HEK293 (cell line): ENCODE data around the gene DMAC1.
A peak's percentile ranks its signal among the peaks of the same experiment; 100 is the strongest.

Experiments
- GFI1B ChIP-seq: fragments of 450-650 bp; formaldehyde crosslinking; IDR thresholded peaks from 2 replicates; pipeline ENCODE4 v1.5.1; 2016; ENCODE audit warnings: missing biosample characterization, missing genetic modification characterization
- GLIS2 ChIP-seq: fragments of 450-650 bp; formaldehyde crosslinking; IDR thresholded peaks from 2 replicates; pipeline ENCODE4 v1.5.1; 2016; ENCODE audit warnings: missing biosample characterization, missing genetic modification characterization
- KLF1 ChIP-seq: fragments of 450-650 bp; formaldehyde crosslinking; IDR thresholded peaks from 2 replicates; pipeline ENCODE4 v1.5.1; 2016; ENCODE audit warnings: missing biosample characterization, missing genetic modification characterization
- KLF16 ChIP-seq: fragments of 450-650 bp; formaldehyde crosslinking; IDR thresholded peaks from 2 replicates; pipeline ENCODE4 v1.5.1; 2017; ENCODE audit warnings: missing biosample characterization, missing genetic modification characterization
- MEIS1 ChIP-seq: sonication (generic); formaldehyde crosslinking; IDR thresholded peaks from 2 replicates; pipeline ENCODE4 v1.8.1; 2022; ENCODE audit warnings: missing genetic modification reagents, mild to moderate bottlenecking, borderline replicate concordance
- PRDM1 ChIP-seq: fragments of 450-650 bp; formaldehyde crosslinking; IDR thresholded peaks from 2 replicates; pipeline ENCODE4; 2016; ENCODE audit warnings: missing biosample characterization, missing genetic modification characterization
- TCF7L2 ChIP-seq: IDR thresholded peaks from 2 replicates; pipeline ENCODE4 v1.6.1; 2011; ENCODE audit warnings: low read depth, mild to moderate bottlenecking, inconsistent platforms, low read length, moderate library complexity, borderline replicate concordance
- ZBTB48 ChIP-seq: fragments of 450-650 bp; formaldehyde crosslinking; IDR thresholded peaks from 2 replicates; pipeline ENCODE4 v1.5.1; 2016; ENCODE audit warnings: missing biosample characterization, missing genetic modification characterization
- ZBTB8A ChIP-seq: fragments of 450-650 bp; formaldehyde crosslinking; IDR thresholded peaks from 2 replicates; pipeline ENCODE4 v1.5.1; 2016; ENCODE audit warnings: missing biosample characterization, missing genetic modification characterization
- ZEB2 ChIP-seq: fragments of 450-650 bp; formaldehyde crosslinking; IDR thresholded peaks from 2 replicates; pipeline ENCODE4 v1.5.1; 2016; ENCODE audit warnings: missing biosample characterization, missing genetic modification characterization
- ZFP37 ChIP-seq: fragments of 450-650 bp; formaldehyde crosslinking; IDR thresholded peaks from 2 replicates; pipeline ENCODE4 v1.5.1; 2016; ENCODE audit warnings: missing biosample characterization, missing genetic modification characterization
- ZNF10 ChIP-seq: fragments of 450-650 bp; formaldehyde crosslinking; IDR thresholded peaks from 2 replicates; pipeline ENCODE4 v1.5.1; 2017; ENCODE audit warnings: missing biosample characterization, missing genetic modification characterization
- ZNF132 ChIP-seq: fragments of 450-650 bp; formaldehyde crosslinking; IDR thresholded peaks from 2 replicates; pipeline ENCODE4 v1.5.1; 2017; ENCODE audit warnings: missing biosample characterization, missing genetic modification characterization, borderline replicate concordance
- ZNF16 ChIP-seq: fragments of 450-650 bp; formaldehyde crosslinking; IDR thresholded peaks from 2 replicates; pipeline ENCODE4 v1.5.1; 2016; ENCODE audit warnings: low read depth, missing biosample characterization, missing genetic modification characterization
- ZNF48 ChIP-seq: fragments of 450-650 bp; formaldehyde crosslinking; IDR thresholded peaks from 2 replicates; pipeline ENCODE4 v1.5.1; 2016; ENCODE audit warnings: missing biosample characterization, missing genetic modification characterization
- ZNF544 ChIP-seq: fragments of 450-650 bp; formaldehyde crosslinking; IDR thresholded peaks from 2 replicates; pipeline ENCODE4 v1.5.0; 2017; ENCODE audit warnings: missing biosample characterization, missing genetic modification characterization
- ZNF670 ChIP-seq: fragments of 450-650 bp; formaldehyde crosslinking; IDR thresholded peaks from 2 replicates; pipeline ENCODE4 v1.5.1; 2016; ENCODE audit warnings: missing biosample characterization, missing genetic modification characterization, low read depth
- ZNF777 ChIP-seq: fragments of 450-650 bp; formaldehyde crosslinking; IDR thresholded peaks from 2 replicates; pipeline ENCODE4 v1.5.1; 2017; ENCODE audit warnings: missing biosample characterization, missing genetic modification characterization, borderline replicate concordance
- ZSCAN16 ChIP-seq: fragments of 450-650 bp; formaldehyde crosslinking; IDR thresholded peaks from 2 replicates; pipeline ENCODE4 v1.5.1; 2016; ENCODE audit warnings: missing biosample characterization, missing genetic modification characterization
- TF ChIP-seq, protein P1 (sequence below): fragments of 450-650 bp; formaldehyde crosslinking; IDR thresholded peaks from 2 replicates; pipeline ENCODE4 v1.5.1; 2016; ENCODE audit warnings: missing biosample characterization, missing genetic modification characterization
- TF ChIP-seq, protein P2 (sequence below): fragments of 450-650 bp; formaldehyde crosslinking; IDR thresholded peaks from 2 replicates; pipeline ENCODE4 v1.5.1; 2016; ENCODE audit warnings: missing biosample characterization, missing genetic modification characterization, borderline replicate concordance
- TF ChIP-seq, protein P3 (sequence below): fragments of 450-650 bp; formaldehyde crosslinking; IDR thresholded peaks from 2 replicates; pipeline ENCODE4 v1.5.1; 2017; ENCODE audit warnings: missing biosample characterization, missing genetic modification characterization
- TF ChIP-seq, protein P4 (sequence below): fragments of 450-650 bp; formaldehyde crosslinking; IDR thresholded peaks from 2 replicates; pipeline ENCODE4 v1.5.1; 2016; ENCODE audit warnings: missing biosample characterization, missing genetic modification characterization
- TF ChIP-seq, protein P5 (sequence below): fragments of 450-650 bp; formaldehyde crosslinking; IDR thresholded peaks from 2 replicates; pipeline ENCODE4 v1.5.1; 2016; ENCODE audit warnings: missing biosample characterization, missing genetic modification characterization, low read depth

The DMAC1 gene

DNA sequence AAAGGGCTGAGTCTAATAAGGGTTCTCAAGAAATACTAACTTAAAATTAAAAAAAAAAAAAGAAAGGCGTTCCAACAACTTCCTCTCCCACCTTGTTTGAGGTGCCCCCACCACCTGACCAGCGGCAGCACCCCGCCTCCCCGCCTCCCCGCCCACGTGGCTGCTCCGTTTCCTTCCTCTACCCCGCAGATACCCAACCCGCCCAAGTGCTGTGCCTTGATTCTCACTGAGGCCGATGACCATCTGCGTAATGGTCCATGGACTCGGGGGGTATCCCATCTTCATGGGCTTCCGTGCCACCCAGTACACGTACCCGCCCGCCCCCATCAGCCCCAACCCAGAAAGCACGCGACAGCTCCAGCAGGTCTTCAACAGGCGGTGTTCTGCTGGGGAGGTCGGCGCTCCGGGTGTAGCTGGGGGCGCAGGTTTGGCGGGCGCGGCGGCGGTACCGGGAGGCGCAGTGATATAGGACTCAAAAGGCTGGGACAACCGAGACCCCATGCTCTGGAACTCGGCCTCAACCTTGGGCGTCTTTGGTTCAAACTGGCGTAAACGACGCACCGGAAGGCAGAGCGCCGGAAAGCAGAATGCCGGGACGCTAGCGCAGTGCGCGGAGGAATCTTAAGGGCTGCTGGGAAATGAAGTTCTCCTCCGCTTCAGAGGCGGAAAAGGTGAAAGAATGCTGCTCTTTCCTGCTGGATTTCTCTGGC lies at the start of gene DMAC1 (continued):
- TF ChIP-seq, protein P1, sequence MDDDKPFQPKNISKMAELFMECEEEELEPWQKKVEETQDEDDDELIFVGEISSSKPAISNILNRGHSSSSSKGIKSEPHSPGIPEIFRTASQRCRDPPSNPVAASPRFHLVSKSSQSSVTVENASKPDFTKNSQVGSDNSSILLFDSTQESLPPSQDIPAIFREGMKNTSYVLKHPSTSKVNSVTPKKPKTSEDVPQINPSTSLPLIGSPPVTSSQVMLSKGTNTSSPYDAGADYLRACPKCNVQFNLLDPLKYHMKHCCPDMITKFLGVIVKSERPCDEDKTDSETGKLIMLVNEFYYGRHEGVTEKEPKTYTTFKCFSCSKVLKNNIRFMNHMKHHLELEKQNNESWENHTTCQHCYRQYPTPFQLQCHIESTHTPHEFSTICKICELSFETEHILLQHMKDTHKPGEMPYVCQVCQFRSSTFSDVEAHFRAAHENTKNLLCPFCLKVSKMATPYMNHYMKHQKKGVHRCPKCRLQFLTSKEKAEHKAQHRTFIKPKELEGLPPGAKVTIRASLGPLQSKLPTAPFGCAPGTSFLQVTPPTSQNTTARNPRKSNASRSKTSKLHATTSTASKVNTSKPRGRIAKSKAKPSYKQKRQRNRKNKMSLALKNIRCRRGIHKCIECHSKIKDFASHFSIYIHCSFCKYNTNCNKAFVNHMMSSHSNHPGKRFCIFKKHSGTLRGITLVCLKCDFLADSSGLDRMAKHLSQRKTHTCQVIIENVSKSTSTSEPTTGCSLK (tag by site-specific recombination) = no peak
- no peak for TF ChIP-seq ZNF16 (tag by site-specific recombination)
- TF ChIP-seq ZNF670 (tag by site-specific recombination) = no peak
- no peak for TF ChIP-seq MEIS1 (CRISPR knock-in tag)
- no peak for TF ChIP-seq KLF1 (tag by site-specific recombination)
- TF ChIP-seq ZBTB48 (tag by site-specific recombination) = no peak
- TF ChIP-seq, protein P2, sequence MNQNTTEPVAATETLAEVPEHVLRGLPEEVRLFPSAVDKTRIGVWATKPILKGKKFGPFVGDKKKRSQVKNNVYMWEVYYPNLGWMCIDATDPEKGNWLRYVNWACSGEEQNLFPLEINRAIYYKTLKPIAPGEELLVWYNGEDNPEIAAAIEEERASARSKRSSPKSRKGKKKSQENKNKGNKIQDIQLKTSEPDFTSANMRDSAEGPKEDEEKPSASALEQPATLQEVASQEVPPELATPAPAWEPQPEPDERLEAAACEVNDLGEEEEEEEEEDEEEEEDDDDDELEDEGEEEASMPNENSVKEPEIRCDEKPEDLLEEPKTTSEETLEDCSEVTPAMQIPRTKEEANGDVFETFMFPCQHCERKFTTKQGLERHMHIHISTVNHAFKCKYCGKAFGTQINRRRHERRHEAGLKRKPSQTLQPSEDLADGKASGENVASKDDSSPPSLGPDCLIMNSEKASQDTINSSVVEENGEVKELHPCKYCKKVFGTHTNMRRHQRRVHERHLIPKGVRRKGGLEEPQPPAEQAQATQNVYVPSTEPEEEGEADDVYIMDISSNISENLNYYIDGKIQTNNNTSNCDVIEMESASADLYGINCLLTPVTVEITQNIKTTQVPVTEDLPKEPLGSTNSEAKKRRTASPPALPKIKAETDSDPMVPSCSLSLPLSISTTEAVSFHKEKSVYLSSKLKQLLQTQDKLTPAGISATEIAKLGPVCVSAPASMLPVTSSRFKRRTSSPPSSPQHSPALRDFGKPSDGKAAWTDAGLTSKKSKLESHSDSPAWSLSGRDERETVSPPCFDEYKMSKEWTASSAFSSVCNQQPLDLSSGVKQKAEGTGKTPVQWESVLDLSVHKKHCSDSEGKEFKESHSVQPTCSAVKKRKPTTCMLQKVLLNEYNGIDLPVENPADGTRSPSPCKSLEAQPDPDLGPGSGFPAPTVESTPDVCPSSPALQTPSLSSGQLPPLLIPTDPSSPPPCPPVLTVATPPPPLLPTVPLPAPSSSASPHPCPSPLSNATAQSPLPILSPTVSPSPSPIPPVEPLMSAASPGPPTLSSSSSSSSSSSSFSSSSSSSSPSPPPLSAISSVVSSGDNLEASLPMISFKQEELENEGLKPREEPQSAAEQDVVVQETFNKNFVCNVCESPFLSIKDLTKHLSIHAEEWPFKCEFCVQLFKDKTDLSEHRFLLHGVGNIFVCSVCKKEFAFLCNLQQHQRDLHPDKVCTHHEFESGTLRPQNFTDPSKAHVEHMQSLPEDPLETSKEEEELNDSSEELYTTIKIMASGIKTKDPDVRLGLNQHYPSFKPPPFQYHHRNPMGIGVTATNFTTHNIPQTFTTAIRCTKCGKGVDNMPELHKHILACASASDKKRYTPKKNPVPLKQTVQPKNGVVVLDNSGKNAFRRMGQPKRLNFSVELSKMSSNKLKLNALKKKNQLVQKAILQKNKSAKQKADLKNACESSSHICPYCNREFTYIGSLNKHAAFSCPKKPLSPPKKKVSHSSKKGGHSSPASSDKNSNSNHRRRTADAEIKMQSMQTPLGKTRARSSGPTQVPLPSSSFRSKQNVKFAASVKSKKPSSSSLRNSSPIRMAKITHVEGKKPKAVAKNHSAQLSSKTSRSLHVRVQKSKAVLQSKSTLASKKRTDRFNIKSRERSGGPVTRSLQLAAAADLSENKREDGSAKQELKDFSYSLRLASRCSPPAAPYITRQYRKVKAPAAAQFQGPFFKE (tag by site-specific recombination) = no peak
- 0 out of 2 replicates have a peak, but pooled peaks have one; percentile 23 for TF ChIP-seq ZEB2
- TF ChIP-seq, protein P3, sequence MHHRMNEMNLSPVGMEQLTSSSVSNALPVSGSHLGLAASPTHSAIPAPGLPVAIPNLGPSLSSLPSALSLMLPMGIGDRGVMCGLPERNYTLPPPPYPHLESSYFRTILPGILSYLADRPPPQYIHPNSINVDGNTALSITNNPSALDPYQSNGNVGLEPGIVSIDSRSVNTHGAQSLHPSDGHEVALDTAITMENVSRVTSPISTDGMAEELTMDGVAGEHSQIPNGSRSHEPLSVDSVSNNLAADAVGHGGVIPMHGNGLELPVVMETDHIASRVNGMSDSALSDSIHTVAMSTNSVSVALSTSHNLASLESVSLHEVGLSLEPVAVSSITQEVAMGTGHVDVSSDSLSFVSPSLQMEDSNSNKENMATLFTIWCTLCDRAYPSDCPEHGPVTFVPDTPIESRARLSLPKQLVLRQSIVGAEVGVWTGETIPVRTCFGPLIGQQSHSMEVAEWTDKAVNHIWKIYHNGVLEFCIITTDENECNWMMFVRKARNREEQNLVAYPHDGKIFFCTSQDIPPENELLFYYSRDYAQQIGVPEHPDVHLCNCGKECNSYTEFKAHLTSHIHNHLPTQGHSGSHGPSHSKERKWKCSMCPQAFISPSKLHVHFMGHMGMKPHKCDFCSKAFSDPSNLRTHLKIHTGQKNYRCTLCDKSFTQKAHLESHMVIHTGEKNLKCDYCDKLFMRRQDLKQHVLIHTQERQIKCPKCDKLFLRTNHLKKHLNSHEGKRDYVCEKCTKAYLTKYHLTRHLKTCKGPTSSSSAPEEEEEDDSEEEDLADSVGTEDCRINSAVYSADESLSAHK (tag by site-specific recombination) = no peak
- TF ChIP-seq ZBTB8A = peak; percentile 47; the same call in 1 of the 2 replicates
- TF ChIP-seq ZSCAN16 (tag by site-specific recombination) = no peak
- peak; percentile 33; the same call in 1 of the 2 replicates for TF ChIP-seq KLF16
- no peak for TF ChIP-seq ZNF544 (tag by site-specific recombination)
- TF ChIP-seq TCF7L2 = no peak
- no peak for TF ChIP-seq ZNF777 (tag by site-specific recombination)
- no peak for TF ChIP-seq PRDM1 (tag by site-specific recombination)
- TF ChIP-seq GFI1B (tag by site-specific recombination) = no peak
- TF ChIP-seq ZNF10 = no peak
- no peak for TF ChIP-seq ZNF132 (tag by site-specific recombination)
- TF ChIP-seq, protein P4, sequence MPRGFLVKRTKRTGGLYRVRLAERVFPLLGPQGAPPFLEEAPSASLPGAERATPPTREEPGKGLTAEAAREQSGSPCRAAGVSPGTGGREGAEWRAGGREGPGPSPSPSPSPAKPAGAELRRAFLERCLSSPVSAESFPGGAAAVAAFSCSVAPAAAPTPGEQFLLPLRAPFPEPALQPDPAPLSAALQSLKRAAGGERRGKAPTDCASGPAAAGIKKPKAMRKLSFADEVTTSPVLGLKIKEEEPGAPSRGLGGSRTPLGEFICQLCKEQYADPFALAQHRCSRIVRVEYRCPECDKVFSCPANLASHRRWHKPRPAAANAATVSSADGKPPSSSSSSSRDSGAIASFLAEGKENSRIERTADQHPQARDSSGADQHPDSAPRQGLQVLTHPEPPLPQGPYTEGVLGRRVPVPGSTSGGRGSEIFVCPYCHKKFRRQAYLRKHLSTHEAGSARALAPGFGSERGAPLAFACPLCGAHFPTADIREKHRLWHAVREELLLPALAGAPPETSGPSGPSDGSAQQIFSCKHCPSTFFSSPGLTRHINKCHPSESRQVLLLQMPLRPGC (tag by site-specific recombination) = 0 out of 2 replicates have a peak, but pooled peaks have one; percentile 31
- TF ChIP-seq, protein P5, sequence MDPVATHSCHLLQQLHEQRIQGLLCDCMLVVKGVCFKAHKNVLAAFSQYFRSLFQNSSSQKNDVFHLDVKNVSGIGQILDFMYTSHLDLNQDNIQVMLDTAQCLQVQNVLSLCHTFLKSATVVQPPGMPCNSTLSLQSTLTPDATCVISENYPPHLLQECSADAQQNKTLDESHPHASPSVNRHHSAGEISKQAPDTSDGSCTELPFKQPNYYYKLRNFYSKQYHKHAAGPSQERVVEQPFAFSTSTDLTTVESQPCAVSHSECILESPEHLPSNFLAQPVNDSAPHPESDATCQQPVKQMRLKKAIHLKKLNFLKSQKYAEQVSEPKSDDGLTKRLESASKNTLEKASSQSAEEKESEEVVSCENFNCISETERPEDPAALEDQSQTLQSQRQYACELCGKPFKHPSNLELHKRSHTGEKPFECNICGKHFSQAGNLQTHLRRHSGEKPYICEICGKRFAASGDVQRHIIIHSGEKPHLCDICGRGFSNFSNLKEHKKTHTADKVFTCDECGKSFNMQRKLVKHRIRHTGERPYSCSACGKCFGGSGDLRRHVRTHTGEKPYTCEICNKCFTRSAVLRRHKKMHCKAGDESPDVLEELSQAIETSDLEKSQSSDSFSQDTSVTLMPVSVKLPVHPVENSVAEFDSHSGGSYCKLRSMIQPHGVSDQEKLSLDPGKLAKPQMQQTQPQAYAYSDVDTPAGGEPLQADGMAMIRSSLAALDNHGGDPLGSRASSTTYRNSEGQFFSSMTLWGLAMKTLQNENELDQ (tag by site-specific recombination) = no peak
- no peak for TF ChIP-seq ZNF48 (tag by site-specific recombination)
- no peak for TF ChIP-seq ZFP37
- no peak for TF ChIP-seq GLIS2
